Measurements from ENCODE around the gene MDK. TPM values are rescaled to one million over a fixed set of nuclear protein-coding genes. Genes with fewer than 3 reads are reported as not detected.
A peak's percentile ranks its signal among the peaks of the same experiment; 100 is the strongest.

The MDK gene
- total and polyA plus RNA-seq, 2 of the 13 experiments (the other 11 are each of a cell fraction or from before 2014, with no cell fraction given) = 312 to 407 TPM

GRCh38 chr11:46381048-46381818, at the start of gene MDK (continued):
- no peak for TF ChIP-seq ZNF543 (CRISPR knock-in tag; IDR thresholded peaks at IDR 0.05)
- 0 out of 2 replicates have a peak, but pooled peaks have one; percentile 5 for TF ChIP-seq ZNF782 (CRISPR knock-in tag; IDR thresholded peaks at IDR 0.05; ENCODE audit: borderline replicate concordance)
- TF ChIP-seq JUNB (CRISPR knock-in tag; IDR thresholded peaks at IDR 0.05; ENCODE audit: borderline replicate concordance) = no peak
- no peak for TF ChIP-seq ZNF101 (CRISPR knock-in tag; IDR thresholded peaks at IDR 0.05; ENCODE audit: borderline replicate concordance, low read depth)
- TF ChIP-seq ZNF670 (CRISPR knock-in tag; IDR thresholded peaks at IDR 0.05; ENCODE audit: borderline replicate concordance) = no peak

GRCh38 chr11:46332093-46332567, 49.3 kb upstream of the MDK start:
- intact Hi-C loops (cut with micrococcal nuclease; ENCODE audit: unreplicated experiment) = no loop called here
- H3K9ac ChIP-seq (ENCODE audit: insufficient read depth, low read depth, low read length) = no peak overlapping the region

More at GRCh38 chr11:46332093-46332567, 49.3 kb upstream of the MDK start:
- ChIA-PET CTCF (ENCODE audit: low intra/inter-chr PET ratio, low total read pairs) (no interaction called here), POLR2A (no interaction called here)
- no peaks in the 10 kb centered on the region for H3K79me2 ChIP-seq (ENCODE audit: insufficient read depth, low read length)
- 25% methylated on average over 4 of the region's 8 CpGs for WGBS (ENCODE audit: low lambda C conversion rate)
- H3K27me3 ChIP-seq (ENCODE audit: control insufficient read depth in 1 of 2, insufficient read depth in 2 of 2, low read length in 2 of 2) = peaks cover 21 to 85% of the 10 kb centered on the region in 2 experiments
- peak overlapping the region; percentile 66 for H3K4me2 ChIP-seq (ENCODE audit: low read depth, low read length)
- no peak overlapping the region for H2AFZ ChIP-seq (ENCODE audit: low read length)
- ATAC-seq = no peak
- no peaks in the 10 kb centered on the region for H3K36me3 ChIP-seq (replicated peaks in 1 of 2; ENCODE audit: control insufficient read depth in 1 of 2, insufficient read depth in 2 of 2, low read length in 2 of 2)
- no peak overlapping the region for H3K27ac ChIP-seq (ENCODE audit: extremely low read length, insufficient read depth, low read length)
- no peak for DNase-seq (ENCODE audit: low spot score)
- no peaks in the 10 kb centered on the region for H3K9me3 ChIP-seq (ENCODE audit: low read length)
- H3K4me1 ChIP-seq (ENCODE audit: insufficient read depth, low read length) = 0 out of 2 replicates have a peak, but pooled peaks cover 4% of the 10 kb centered on the region
- peak overlapping the region in 1 of 3 experiments; percentile 65; a peak in 1 of 6 replicates for H3K4me3 ChIP-seq (replicated peaks in 1 of 3; ENCODE audit: insufficient read depth in 1 of 3, low read depth in 2 of 3, low read length in 3 of 3)
- no peak for FAIRE-seq
- no peak for TF ChIP-seq SRSF1 (optimal IDR thresholded peaks at IDR 0.05; ENCODE audit: low read depth, low read length)
- peak; percentile 81 for TF ChIP-seq ZNF652 (CRISPR knock-in tag; IDR thresholded peaks at IDR 0.05; ENCODE audit: borderline replicate concordance, low read depth)
- in situ Hi-C loops (cut with HindIII; ENCODE audit: extremely low pct_ligation_motif_present, low pct_unique_long_range_greater_than_20kb) = no loop called here
- no TSS peak for BruUV-seq (replicated peaks)
- peaks cover 7% of the 10 kb centered on the region; the same call in 1 of the 2 replicates for H4K20me1 ChIP-seq (ENCODE audit: insufficient read depth, low read length)

All from HepG2 (cell line).